Measurements from ENCODE around the gene DOK6. TPM values are rescaled to one million over a fixed set of nuclear protein-coding genes. Genes with fewer than 3 reads are reported as not detected.

DOK6 gene
- total and polyA plus RNA-seq, 2 of the 13 experiments (the other 11 are each of a cell fraction or from before 2014, with no cell fraction given), result 17.0 to 17.2 TPM

GRCh38 chr18:69567813-69568488, 167.3 kb downstream of the DOK6 start (continued):
- no peak for TF ChIP-seq AFF4 (CRISPR knock-in tag; IDR thresholded peaks at IDR 0.05)
- TF ChIP-seq MLX (CRISPR knock-in tag; IDR thresholded peaks at IDR 0.05), result no peak
- no peak for TF ChIP-seq RARG (CRISPR knock-in tag; IDR thresholded peaks at IDR 0.05; ENCODE audit: low read depth)
- no peak for TF ChIP-seq ZNF878 (CRISPR knock-in tag; IDR thresholded peaks at IDR 0.05)
- no peak for TF ChIP-seq CERS6 (CRISPR knock-in tag; IDR thresholded peaks at IDR 0.05)
- TF ChIP-seq ZNF451 (CRISPR knock-in tag; IDR thresholded peaks at IDR 0.05), result no peak
- peak in 1 of 2 experiments; percentile 47; a peak in 1 of 4 replicates for TF ChIP-seq EP300 (IDR thresholded peaks at IDR 0.05; ENCODE audit: low read depth in 2 of 2, low read length in 2 of 2)
- peak; percentile 43; the same call in 1 of the 2 replicates for TF ChIP-seq EP300 (CRISPR knock-in tag; IDR thresholded peaks at IDR 0.05; ENCODE audit: borderline replicate concordance)
- TF ChIP-seq CEBPZ (IDR thresholded peaks at IDR 0.05; ENCODE audit: low read length), result peak; percentile 54; the same call in 1 of the 2 replicates
- peak; percentile 16; the same call in 1 of the 2 replicates for TF ChIP-seq MAFG (CRISPR knock-in tag; IDR thresholded peaks at IDR 0.05)
- TF ChIP-seq PPARG (CRISPR knock-in tag; conservative IDR thresholded peaks at IDR 0.05), result no peak
- no peak for TF ChIP-seq REXO4 (CRISPR knock-in tag; IDR thresholded peaks at IDR 0.05; ENCODE audit: borderline replicate concordance)
- no peak for TF ChIP-seq FOXP4 (CRISPR knock-in tag; IDR thresholded peaks at IDR 0.05)
- no peak for TF ChIP-seq ZNF557 (CRISPR knock-in tag; IDR thresholded peaks at IDR 0.05)
- no peak for TF ChIP-seq AGO1 (IDR thresholded peaks at IDR 0.05; ENCODE audit: low read depth, low read length, poor library complexity, severe bottlenecking)
- TF ChIP-seq GABPB1 (CRISPR knock-in tag; IDR thresholded peaks at IDR 0.05), result peak; percentile 58; the same call in 1 of the 2 replicates
- no peak for TF ChIP-seq ZNF207 (IDR thresholded peaks at IDR 0.05; ENCODE audit: borderline replicate concordance)
